GM19467 (cell line): ENCODE measurements around the gene PEX10.

Source experiments
- ATAC-seq: cut with Tn5 transposase; IDR thresholded peaks from one replicate; pipeline ENCODE4 v1.9.1; 2021; ENCODE audit warnings: mild to moderate bottlenecking, moderate library complexity; ENCODE audit not compliant: unreplicated experiment

Gene PEX10

DNA sequence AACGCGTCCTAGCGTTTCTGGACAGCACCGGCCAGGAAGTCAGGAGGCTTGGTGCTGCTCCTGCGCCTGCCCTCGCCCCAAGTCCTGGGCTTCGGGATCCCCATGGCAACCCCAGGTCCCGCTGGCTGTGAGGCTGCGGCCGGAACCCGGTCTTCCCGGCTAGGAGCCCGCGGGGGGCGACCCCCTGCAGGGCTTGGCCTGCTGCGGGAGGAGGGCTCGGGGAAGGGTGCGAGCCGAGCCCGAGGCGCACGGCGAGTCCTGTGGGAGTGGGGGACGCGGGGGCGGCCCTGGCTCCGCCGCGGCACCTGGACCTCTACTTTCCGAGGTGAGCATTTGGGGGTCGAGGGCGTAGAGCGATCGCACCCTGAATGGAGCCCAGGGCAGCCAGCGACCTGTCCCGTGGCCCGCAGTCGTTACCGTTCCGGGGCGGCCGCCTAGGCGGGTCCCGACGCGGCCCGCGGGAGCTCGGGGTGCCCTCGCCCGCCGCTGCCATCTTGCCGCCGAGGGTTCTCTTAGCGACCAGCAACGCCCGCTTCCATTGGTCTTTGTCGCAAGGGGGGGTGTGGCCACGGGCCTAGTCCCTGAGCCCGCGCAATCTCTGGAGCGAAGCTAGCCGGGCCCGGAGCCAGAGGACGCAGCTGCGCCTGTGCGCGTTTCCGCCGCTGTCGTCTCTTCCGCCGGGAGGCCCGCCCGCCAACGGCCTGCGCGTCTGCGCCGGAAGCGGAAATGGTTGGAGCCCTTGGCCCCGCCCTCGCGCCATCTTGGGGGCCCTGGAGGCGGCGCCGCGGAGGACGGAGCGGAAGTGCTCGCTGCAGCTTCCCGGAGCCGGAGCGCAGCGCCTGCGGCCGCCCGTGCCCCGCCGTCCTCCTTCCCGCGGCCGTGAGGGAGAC lies 21.1 kb downstream of the PEX10 start, which contains the start of the genes MORN1 and RER1:
TSS of gene MORN1 (minus strand) at position 514 of the 890 bp plus-strand sequence. CDS start at position 493, 21 bp downstream.
TSS of gene RER1 (plus strand) at position 801 of the 890 bp plus-strand sequence. CDS start 3,950 bp downstream, outside the sequence.
- ATAC-seq: peak; percentile 93

DNA sequence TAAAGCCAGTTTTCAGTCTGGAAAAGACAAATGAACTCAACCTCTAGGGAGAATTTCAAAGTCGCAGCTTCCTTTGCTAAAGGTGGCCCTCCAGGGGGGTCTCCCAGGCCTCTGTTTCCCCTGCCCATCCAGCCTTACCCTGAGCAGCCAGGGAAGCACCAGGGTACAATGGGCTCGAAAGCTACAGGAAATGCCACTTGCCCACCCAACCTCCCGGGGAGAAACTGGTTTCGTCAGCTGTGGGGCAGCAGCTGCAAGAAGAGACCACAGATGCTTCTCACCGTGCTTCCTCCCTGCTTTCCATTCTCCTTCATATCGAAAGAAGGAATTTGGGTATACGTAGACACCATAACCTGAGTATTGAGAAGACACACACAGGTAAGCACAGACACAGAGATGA lies 22.7 kb downstream of the PEX10 start:
- no peak for ATAC-seq

DNA sequence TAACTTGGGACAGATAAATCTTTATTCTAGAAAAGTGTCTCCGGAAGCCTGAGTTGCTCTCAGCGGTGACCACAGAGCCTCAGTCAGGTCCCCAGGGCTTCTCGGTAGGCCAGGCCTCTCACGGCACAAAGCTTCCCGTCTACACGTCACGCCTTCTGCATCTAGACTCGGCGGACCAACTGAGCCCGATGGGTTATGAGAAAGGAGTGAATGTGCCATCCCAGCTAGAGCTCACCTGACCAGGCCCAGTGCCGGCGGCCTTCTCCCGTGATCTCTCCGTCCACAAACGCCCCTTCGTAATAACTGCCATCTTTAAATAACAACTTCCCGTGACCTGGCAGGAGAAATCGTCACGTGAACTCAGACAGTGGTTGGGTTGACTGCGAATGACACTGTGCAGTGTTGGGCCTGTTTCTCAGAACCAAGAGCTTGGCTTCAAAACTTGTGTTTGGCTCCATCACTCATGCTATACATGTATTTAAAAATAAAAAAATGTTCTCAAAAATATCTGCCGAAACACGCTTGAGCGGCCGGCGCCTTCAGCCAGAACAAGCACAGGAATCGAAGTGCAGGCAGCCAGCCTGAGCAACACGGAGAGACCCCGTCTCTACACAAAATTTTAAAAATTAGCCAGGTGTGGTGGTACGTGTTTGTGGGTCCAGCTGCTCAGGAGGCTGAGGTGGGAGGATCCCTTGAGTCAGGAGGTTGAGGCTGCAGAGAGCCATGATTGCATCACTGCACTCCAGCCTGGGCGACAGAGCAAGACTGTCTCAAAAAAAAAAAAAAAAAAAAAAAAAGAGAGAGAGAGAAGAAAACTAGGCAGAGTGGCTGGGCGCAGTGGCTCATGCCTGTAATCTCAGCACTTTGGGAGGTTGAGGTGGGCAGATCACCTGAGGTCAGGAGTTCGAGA lies 24.1 kb downstream of the PEX10 start:
- ATAC-seq: no peak

DNA sequence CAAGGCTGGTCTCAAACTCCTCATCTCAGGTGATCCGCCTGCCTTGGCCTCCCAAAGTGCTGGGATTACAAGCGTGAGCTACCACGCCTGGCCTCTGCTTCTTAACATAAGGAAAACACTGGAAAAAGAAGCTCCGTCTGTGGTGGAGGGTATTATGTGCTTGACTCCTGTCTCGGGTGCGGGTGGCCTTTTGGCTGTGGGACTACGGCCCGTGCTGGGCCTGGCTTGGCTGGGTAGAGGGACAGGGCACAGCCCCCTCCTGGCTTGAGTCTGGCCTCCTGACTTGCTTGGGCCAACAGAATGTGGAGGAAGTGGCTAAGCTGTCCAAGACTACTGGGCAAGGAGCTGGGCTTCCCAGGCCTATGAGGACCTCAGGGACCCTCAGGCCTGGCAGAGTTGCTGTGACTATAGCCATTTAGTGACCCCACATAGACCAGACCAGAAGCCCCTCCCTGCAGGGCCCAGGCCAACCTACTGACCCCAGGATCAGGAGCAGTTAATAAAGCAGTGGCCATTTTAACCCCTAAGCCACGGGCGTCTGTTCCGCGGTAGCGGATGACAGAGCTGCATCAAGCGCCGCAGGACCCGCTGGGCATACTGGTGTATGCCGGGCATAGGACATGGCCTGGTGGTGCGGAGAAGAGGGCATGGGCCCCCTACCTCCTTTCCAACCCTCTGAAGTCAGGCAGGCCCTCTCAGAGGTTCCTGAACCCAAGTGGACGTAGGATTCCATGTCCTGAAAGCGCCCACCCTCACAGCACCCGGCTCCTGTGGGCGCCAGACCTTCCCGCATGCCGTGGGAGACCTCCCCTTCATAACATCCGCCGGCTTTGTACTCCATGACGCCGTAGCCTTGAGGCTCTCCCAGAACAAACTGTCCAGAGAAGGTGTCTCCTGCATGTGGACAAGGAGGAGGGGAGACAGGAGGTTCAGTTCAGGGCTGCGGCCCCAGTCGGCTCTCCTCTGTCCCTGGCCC lies 25.4 kb downstream of the PEX10 start:
- no peak for ATAC-seq

DNA sequence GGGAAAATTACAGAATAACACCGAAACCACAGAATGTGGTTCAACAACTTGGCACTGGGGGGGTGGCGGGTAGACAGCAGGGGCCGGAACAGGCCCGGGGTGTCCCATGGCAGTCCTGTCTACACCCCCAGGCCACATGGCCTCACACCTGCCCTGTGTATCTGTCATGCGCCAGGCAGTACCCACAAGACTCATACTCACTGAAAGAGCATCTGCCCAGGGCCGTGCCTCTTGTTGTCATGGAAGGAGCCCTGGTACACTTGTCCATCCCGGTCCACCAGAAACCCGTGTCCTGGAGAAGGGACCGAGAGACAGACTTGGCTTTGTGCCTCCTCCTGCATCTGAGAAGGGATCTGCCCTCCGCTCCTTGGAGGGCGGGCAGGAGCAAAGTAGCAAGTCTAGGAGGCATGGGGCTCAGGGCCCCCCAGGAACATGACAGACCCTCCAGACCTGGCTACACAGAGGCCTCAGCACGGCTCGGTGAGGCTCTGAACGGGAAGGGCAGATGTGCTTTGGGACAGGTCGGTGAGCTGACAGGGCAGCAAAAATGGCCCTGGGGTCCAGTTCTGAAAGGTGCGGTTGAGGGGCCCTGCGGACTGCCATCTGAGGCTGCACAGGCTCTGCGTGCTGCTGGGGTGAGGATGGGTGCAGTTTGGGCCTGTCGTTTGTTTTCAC lies 26.6 kb downstream of the PEX10 start:
- ATAC-seq: no peak

DNA sequence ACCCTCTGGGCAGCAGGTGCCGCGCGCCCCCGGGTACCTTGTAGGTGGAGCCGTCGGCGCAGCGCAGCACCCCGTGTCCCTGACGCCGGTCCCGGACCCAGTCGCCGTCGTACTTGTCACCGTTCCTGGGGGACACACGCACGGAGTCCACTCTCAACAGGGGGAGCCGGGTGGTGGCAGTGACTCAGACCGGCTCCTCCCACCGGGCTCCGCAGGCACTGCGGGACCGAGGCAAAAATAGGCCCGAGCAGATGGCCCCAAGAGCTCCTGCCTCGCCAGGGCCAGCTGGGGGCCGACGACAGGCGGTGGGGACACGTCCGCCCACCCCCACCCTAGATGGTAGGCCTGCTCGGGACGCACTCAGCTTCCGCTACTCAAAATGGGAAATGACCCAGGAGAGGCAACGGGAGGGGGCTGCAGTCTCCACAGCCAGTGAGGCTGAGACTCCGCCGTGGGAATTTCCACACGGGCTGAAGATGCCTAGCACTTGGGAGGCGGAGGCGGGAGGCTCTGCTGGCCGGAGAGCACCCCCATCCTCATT lies 27.4 kb downstream of the PEX10 start:
- no peak for ATAC-seq

DNA sequence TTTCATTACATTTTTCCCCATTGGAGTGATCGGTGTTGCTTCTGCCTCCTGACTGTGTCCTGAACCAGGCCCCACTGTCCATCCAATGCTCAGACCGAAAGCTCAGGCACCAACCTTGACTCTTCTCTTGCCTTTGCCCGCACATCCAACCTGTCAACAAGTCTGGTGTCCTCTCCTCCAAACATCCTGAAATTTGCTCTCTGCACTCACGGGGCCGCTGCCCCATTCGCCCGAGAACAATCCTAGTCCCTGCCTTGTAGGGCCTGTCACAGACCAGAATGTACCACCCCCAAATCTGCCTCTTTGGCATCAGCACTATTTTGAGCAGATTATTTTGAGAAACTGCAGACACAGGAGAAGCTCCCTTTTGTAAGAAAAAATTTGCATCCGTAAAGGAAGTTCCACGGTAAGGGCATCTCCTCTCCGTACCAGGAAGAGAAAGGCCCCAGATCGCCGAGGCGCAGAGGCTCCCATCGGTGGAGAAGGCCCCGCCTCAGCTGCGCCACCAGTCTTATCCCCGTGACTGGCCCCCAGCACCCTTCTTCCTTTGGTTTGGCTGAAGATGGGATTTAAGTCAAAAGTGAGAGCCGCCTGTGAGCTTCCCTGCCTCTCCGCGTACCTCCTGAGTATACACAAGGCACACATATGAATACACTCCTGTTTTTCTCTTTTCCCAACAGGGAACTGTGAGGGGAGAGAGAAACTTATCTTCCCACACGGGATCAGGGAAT lies 28.1 kb downstream of the PEX10 start:
- no peak for ATAC-seq

DNA sequence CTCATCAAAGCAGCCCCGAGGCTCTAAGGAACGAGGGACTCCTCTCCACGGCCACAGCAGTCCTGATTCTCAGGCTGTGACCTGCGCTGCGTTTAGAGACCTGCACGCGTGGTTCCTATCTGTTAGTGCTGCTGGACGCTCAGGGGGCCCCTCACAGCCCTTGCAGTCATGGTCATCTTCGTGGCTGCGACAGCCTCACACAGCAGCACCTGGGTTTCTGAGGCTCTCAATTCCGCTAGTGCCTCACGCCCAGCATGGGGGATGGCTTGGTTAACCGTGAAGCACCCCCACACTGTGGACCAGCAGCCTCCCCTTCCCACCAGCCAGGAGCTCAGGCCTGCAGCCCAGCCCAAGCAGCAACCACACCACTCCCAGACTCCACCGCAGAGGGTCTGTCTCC lies 28.8 kb downstream of the PEX10 start:
- no peak for ATAC-seq

DNA sequence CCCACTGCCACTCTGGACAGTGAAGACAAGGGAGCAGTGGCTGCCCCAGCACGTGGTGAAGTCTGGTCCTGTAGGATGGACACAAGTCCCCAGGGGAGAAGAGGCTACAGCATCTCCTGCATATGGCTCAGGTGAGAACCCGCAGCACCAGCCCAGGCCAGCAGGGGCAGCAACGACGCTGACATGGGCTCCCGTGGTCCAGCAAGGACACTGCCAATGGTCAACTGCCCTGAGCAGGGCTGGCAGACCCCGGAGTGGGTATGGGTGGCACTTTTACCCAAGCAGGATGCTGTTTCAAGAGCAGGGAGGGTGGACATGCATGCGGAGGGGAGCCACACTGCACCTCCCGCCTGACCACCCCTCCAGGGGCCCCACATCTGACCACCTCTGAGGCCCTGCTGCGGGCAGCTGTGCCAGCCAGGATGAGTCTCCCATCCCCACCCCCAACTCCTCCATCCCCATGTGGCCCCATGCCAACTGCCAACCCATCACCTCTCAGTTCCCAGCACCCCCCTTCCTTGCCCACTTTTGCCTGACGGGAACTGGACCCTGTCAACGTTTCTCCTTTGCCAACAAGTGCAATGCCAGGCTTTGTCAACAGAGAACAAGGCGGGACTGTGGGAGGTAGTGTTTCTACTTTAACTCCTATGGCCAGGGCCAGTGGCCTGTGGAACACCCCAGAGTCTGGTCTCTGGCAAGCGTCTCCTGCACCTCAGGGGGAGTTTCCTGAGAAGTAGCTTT lies 29.6 kb downstream of the PEX10 start:
- no peak for ATAC-seq

DNA sequence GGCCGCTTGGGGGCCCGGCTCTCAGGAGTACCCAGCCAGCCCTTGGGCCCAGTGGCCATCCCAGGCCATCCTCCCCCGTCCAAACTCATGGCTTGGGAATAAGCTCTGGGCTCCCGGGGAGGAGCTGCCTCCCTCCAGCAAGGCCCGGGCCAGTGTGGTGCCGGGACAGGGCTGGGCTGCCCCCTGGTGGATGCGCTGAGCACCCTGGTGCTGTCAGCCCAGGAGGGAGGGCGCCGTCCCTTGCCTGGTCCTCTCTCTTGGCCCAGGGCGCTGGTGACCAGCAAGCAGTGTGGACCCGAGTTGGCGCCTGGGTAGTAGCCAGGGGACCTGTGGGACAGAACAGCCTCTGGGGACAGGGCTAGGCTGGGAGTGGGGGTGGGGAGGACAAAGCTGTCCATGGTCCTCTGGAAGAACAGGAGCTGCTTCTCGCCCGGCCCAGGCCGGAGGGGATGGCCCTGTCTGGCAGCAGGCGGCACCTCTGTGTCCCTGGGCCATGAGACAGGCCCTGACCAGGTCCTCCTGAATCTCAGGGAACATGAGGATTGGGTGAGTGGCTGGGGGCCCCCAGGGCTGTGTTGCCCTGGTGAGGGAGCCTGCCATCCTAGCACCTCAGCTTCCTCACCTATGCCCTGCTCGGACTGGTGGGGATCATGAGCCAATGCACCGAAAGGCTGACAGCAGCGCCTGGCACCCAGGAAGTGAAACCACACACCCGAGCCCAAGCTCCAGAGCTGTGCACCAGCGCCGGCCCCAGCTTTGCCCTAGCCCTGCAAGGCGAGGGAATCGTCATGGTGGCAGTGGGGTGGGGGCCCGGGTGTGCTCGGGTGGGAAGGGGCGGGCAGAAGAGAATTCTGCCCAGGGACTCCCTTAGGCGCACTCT lies 30.4 kb downstream of the PEX10 start:
- ATAC-seq: no peak

DNA sequence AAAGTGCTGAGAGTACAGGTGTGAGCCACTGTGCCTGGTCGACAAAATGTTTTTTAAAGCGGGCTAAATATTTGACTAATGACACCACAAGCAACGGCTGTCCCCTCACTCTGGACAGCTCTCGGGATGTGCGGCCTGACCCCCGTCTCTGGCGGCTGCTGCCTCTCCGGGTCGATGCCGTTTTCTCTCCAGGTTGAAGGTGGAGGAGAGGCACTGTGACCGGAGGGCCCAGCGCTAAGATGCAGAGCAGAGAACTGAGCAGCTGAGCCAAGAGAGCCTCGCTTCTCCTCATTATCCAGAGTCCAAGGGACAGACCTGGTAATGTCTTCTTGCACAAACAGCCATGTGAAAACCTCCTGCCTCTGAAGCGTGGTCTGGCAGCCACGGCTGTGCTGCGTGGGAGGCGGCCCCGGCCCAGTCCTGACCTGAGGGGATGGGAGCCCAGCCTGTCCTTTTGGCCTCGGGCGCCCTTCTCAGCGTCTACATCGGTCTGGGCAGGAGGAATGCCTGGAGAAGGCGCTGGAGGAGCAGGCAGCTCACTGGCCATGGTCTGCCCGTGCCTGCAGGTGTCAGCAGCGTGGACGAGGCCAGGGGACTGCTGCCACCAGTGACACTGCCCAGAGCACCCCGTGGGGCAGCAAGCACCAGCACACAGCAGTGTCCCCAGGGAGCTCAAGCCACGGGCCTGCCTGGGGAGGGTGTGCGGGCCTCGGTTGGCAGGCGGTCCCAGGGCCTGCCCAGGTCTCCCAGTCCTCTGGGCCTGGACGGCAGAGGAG lies 31.4 kb downstream of the PEX10 start:
- no peak for ATAC-seq

DNA sequence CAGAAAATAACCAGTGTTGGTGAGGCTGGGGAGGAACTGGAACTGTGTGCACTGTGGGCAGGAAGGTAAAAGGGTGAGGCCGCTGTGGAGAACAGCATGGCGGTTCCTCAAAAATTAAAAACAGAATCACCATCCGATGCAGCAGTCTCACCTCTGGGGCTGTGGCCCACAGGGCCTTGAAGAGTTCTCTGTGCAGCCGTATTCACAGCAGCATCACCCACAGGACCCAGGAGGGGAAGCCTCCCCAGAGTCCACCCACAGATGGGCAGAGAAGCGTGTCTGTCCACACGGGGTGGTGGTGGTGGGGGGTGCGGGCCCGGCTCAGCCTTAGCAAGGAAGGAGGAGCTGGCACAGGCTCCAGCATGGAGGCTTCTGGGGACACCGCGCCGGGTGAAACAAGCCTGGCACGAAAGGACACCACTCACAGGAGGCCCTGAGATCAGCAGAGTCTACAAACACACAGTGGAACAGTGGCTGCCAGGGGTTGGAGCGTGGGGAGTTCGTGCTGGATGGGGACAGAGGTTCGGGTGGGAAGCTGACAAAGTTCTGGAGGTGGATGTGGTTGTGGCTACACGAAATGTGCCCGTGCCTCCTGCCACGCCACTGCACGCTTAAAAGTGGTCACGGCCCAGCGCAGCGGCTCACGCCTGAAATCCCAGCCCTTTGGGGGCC lies 32.5 kb downstream of the PEX10 start:
- ATAC-seq: no peak

DNA sequence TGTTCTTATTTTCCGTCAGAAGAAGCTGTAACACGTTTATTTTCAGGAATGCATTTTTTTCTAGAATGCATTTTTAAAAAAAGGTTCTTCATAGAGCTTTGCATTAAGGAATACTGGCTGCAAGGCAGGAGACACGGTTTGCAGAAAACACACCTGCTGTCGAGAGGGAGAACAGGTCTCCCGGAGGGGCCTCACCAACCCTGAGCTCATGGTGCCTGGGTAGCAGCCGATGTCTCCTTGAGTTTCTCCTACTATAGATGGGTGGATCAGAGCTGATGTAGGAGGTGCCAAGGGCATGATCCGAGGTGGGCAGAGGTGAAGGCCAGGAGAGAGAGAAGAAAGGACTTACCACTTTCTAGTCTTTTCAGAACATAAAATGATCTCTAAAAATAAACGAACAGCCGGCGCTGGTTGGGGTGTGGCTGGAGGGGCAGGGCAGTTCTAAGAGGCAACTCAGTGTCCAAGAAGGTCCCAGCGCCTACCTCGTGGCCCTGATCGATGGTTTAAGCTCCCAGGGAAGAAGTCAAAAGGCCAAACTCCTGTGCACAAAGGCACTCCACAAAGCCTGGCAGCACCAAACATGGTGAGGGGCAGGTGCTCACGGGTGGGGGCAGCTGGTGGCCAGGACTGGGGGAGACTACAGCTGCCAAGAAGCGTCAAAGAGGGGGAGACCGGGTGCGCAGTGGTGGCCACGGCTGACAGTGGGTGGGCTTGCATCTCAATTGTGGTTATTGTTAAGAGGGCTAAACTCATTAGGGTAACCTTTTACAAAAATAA lies 33.2 kb downstream of the PEX10 start:
- ATAC-seq: no peak

DNA sequence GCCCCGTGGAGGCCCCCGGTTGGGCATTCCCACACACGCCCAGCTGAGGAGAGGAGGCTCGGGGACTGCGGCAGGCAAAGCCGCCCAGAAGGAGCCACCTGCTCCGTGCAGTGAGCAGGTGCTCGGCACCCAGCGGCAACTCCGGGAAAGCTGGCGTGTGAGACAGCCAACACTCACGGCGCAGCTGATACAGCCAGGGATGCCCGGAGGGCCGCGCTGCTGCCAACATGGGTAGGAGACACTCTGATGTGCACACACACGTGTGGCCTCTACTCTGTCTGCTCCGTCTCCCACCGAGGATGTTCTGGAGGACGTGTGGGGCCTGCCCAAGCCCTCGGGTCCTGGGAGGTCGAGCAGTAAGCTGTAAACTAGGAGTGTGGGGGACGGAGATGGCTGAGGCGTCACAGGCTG lies 33.9 kb downstream of the PEX10 start:
- no peak for ATAC-seq

DNA sequence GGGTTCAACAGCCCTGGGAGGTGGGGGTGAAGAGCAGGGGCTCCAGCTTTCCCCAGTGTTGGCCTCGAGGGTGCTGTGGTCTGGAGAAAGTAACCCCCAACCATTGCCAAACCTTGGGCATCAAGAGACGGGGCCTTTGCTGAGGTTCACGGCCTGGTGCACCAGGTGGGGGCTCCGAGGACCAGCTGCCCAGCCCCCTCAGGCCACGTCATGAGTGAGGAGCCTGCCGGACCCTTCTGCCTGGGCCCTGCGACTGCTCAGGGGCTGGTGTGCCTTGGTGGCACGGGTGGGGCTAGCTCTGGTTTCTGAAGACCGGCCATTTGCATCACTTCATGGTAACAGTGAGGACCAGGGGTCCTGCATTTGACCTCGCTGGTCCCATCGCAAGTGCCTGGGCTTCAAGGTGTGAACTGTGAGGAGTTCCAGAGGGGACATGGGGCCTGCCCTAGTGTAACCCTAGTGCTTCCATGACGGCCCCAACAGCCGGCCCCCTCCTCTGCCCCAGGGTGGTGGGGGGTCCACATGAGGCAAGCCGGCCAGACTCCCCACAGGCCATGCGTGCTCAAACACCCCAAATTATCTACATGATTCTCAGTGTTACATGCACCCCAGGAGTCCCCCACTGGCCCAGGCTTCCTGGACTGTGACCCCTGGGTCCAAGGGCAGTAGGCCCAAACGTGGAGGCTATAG lies 34.5 kb downstream of the PEX10 start:
- ATAC-seq: no peak
